ENCODE measurements around the gene AVPR1B. TPM values are rescaled to one million over a fixed set of nuclear protein-coding genes. Genes with fewer than 3 reads are reported as not detected.

Gene AVPR1B
- polyA plus RNA-seq, 1 donor (not counting 4 experiments of a cell fraction or from before 2014, with no cell fraction given), result not detected

- DNase-seq (ENCODE audit: low read depth, low spot score), result peak; percentile 58
- Histone ChIP-seq H3K36me3 (ENCODE audit: control insufficient read depth in 2 of 2, extremely low read depth in 1 of 2, insufficient read depth in 2 of 2, low read length in 2 of 2) (no peaks in the 10 kb centered on the region), H2AFZ (ENCODE audit: control insufficient read depth, low read length) (peak overlapping the region; percentile 68), H3K9ac (ENCODE audit: control insufficient read depth, extremely low read depth, insufficient read depth, low read length) (no peak overlapping the region), H3K4me3 (ENCODE audit: control insufficient read depth in 2 of 3, extremely low read depth in 1 of 3, insufficient read depth in 2 of 3, low read depth in 1 of 3, low read length in 3 of 3) (no peak overlapping the region), H3K4me1 (ENCODE audit: control insufficient read depth, extremely low read depth, insufficient read depth, low read length) (peaks cover 8% of the 10 kb centered on the region), H3K9me3 (ENCODE audit: control insufficient read depth, low read depth, low read length) (no peaks in the 10 kb centered on the region), H3K27me3 (ENCODE audit: control insufficient read depth, extremely low read depth, insufficient read depth, low read length) (peaks cover 4% of the 10 kb centered on the region), H4K20me1 (ENCODE audit: control insufficient read depth, extremely low read depth, insufficient read depth, low read length) (no peaks in the 10 kb centered on the region), H3K27ac (ENCODE audit: control insufficient read depth, insufficient read depth, low read length) (no peak overlapping the region), H3K4me2 (ENCODE audit: control insufficient read depth, extremely low read depth, insufficient read depth, low read depth, low read length) (peak overlapping the region; percentile 34), H3K79me2 (ENCODE audit: control insufficient read depth, insufficient read depth, low read length) (no peaks in the 10 kb centered on the region), H3K9me1 (ENCODE audit: control insufficient read depth, extremely low read depth, insufficient read depth, low read length) (no peaks in the 10 kb centered on the region)
- TF ChIP-seq CTCF (optimal IDR thresholded peaks at IDR 0.05 in 1 of 3, IDR thresholded peaks at IDR 0.05 in 1 of 3, conservative IDR thresholded peaks at IDR 0.05 in 1 of 3; ENCODE audit: extremely low read depth in 1 of 3, insufficient read depth in 2 of 3, low read length in 3 of 3), result peak; percentile 89 to 96 (median 92)
- TF ChIP-seq EZH2 (IDR thresholded peaks at IDR 0.05; ENCODE audit: low read length), result no peak
- dilution Hi-C loops (cut with MboI; ENCODE audit: extremely low pct_ligation_motif_present, low sequenced_read_pairs), result no loop called here
- FAIRE-seq, result peak; percentile 88
Measured at GRCh38 chr1:206106328-206107167, 10.6 kb downstream of the AVPR1B start.

DNA sequence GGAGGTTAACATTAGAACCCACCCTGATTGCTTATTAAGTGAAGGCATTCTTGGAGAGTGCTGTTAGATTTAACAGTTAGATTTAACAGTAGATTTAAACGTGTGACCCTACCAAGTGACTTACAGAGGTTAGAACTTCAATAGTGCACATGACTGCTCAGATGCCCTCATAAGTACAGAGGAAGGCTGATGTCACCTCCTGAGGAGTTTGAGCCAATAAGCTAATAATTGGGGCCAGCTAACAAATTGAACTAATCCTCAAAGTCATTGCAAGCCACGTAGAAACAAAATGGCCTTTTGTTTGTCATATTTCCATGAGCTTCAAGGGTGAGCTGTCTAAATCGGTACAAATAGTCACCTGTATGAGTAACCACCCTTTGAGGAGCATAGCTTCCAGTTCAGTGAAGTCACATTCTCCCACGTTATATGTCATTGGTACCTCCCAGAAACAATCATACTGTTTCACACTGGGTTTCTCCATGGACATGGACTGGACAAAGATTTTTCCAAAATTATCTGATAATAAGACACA, 11.7 kb downstream of the AVPR1B start:
- no peak overlapping the region for H3K4me2 ChIP-seq (ENCODE audit: control insufficient read depth, extremely low read depth, insufficient read depth, low read depth, low read length)
- H3K9me1 ChIP-seq (ENCODE audit: control insufficient read depth, extremely low read depth, insufficient read depth, low read length), result no peaks in the 10 kb centered on the region
- no peaks in the 10 kb centered on the region for H3K79me2 ChIP-seq (ENCODE audit: control insufficient read depth, insufficient read depth, low read length)
- H3K27me3 ChIP-seq (ENCODE audit: control insufficient read depth, extremely low read depth, insufficient read depth, low read length), result peaks cover 4% of the 10 kb centered on the region
- dilution Hi-C loops (cut with MboI; ENCODE audit: extremely low pct_ligation_motif_present, low sequenced_read_pairs), result no loop called here
- H3K4me3 ChIP-seq (ENCODE audit: control insufficient read depth in 2 of 3, extremely low read depth in 1 of 3, insufficient read depth in 2 of 3, low read depth in 1 of 3, low read length in 3 of 3), result no peak overlapping the region
- DNase-seq (ENCODE audit: low read depth, low spot score), result no peak
- H4K20me1 ChIP-seq (ENCODE audit: control insufficient read depth, extremely low read depth, insufficient read depth, low read length), result no peaks in the 10 kb centered on the region
- TF ChIP-seq EZH2 (IDR thresholded peaks at IDR 0.05; ENCODE audit: low read length), result no peak
- TF ChIP-seq CTCF (optimal IDR thresholded peaks at IDR 0.05 in 1 of 3, IDR thresholded peaks at IDR 0.05 in 1 of 3, conservative IDR thresholded peaks at IDR 0.05 in 1 of 3; ENCODE audit: extremely low read depth in 1 of 3, insufficient read depth in 2 of 3, low read length in 3 of 3), result no peak
- peaks cover 8% of the 10 kb centered on the region for H3K4me1 ChIP-seq (ENCODE audit: control insufficient read depth, extremely low read depth, insufficient read depth, low read length)
- no peaks in the 10 kb centered on the region for H3K9me3 ChIP-seq (ENCODE audit: control insufficient read depth, low read depth, low read length)
- H3K27ac ChIP-seq (ENCODE audit: control insufficient read depth, insufficient read depth, low read length), result no peak overlapping the region
- no peaks in the 10 kb centered on the region for H3K36me3 ChIP-seq (ENCODE audit: control insufficient read depth in 2 of 2, extremely low read depth in 1 of 2, insufficient read depth in 2 of 2, low read length in 2 of 2)
- H3K9ac ChIP-seq (ENCODE audit: control insufficient read depth, extremely low read depth, insufficient read depth, low read length), result no peak overlapping the region
- no peak for FAIRE-seq
- no peak overlapping the region for H2AFZ ChIP-seq (ENCODE audit: control insufficient read depth, low read length)
